HepG2 (cell line): ENCODE measurements around the gene HJURP.

Experiments
- CREB1 ChIP-seq, 2 experiments: fragments of 450-650 bp in 1 of 2; IDR thresholded peaks; 2 replicates each; pipeline ENCODE4 v1.6.1; 2016 to 2017; ENCODE audit warnings: control low read depth in 1 of 2, mild to moderate bottlenecking in 1 of 2, missing compliant biosample characterization in 1 of 2, missing genetic modification characterization in 1 of 2
- E2F5 ChIP-seq: sonication (generic); formaldehyde crosslinking; conservative IDR thresholded peaks from 2 replicates; pipeline ENCODE4 v1.4.0; 2020; ENCODE audit warnings: missing genetic modification reagents
- KAT8 ChIP-seq: IDR thresholded peaks from 2 replicates; pipeline ENCODE4 v1.6.1; 2016; ENCODE audit warnings: missing genetic modification reagents, missing compliant biosample characterization
- MAFF ChIP-seq: IDR thresholded peaks from 2 replicates; pipeline ENCODE4 v1.6.1; 2011; ENCODE audit warnings: low read depth, low read length, improper control_type of control experiment
- RAD21 ChIP-seq: fragments of 450-650 bp; formaldehyde crosslinking; IDR thresholded peaks from 2 replicates; pipeline ENCODE4 v1.5.0; 2020; ENCODE audit warnings: mild to moderate bottlenecking
- SIN3B ChIP-seq: fragments of 150-350 bp; IDR thresholded peaks from 2 replicates; pipeline ENCODE4 v1.6.1; 2014; ENCODE audit warnings: low read length
- XRCC5 ChIP-seq: fragments of 200-400 bp; formaldehyde crosslinking; optimal IDR thresholded peaks from 2 replicates; pipeline ENCODE3; 2017; ENCODE audit warnings: mild to moderate bottlenecking, low read length
- ZBTB20 ChIP-seq: sonication (generic); formaldehyde crosslinking; IDR thresholded peaks from 2 replicates; pipeline ENCODE4 v1.8.1; 2023; ENCODE audit warnings: missing genetic modification reagents, low read depth, mild to moderate bottlenecking, borderline replicate concordance
- ZBTB21 ChIP-seq: sonication (generic); formaldehyde crosslinking; IDR thresholded peaks from 2 replicates; pipeline ENCODE4 v1.4.0; 2020; ENCODE audit warnings: missing genetic modification reagents
- ZNF3 ChIP-seq: IDR thresholded peaks from 2 replicates; pipeline ENCODE4 v1.7.0; 2017; ENCODE audit warnings: inconsistent platforms
- ZNF414 ChIP-seq: sonication (generic); formaldehyde crosslinking; IDR thresholded peaks from 2 replicates; pipeline ENCODE4 v1.5.0; 2020; ENCODE audit warnings: missing genetic modification reagents
- TF ChIP-seq, protein P1 (sequence below), 2 experiments: IDR thresholded peaks; 2 replicates each; pipeline ENCODE4 v1.6.1; 2011 to 2012; ENCODE audit warnings: low read length in 2 of 2, borderline replicate concordance in 1 of 2, low read depth in 1 of 2, mild to moderate bottlenecking in 1 of 2, moderate library complexity in 1 of 2
- TF ChIP-seq, protein P2 (sequence below), 2 experiments: sonication (generic) in 1 of 2; formaldehyde crosslinking in 1 of 2; IDR thresholded peaks; 2 replicates each; pipeline versions ENCODE4 v1.5.1 to v1.6.1; 2011 to 2020; ENCODE audit warnings: borderline replicate concordance in 1 of 2, low read depth in 1 of 2, low read length in 1 of 2, mild to moderate bottlenecking in 1 of 2, missing genetic modification reagents in 1 of 2, moderate library complexity in 1 of 2

GRCh38 chr2:233846387-233847247 lies 7.7 kb downstream of the HJURP start:
- no peak for TF ChIP-seq KAT8
- TF ChIP-seq RAD21 (CRISPR knock-in tag), result no peak
- TF ChIP-seq ZNF414, result no peak
- no peak for TF ChIP-seq ZNF3 (CRISPR knock-in tag)
- TF ChIP-seq MAFF, result no peak
- TF ChIP-seq XRCC5, result no peak
- TF ChIP-seq ZBTB21 (CRISPR knock-in tag), result no peak
- TF ChIP-seq SIN3B, result no peak
- no peak for TF ChIP-seq CREB1 (IDR thresholded peaks at IDR 0.05)
- TF ChIP-seq CREB1 (CRISPR knock-in tag; IDR thresholded peaks at IDR 0.05), result no peak
- TF ChIP-seq, protein P1, sequence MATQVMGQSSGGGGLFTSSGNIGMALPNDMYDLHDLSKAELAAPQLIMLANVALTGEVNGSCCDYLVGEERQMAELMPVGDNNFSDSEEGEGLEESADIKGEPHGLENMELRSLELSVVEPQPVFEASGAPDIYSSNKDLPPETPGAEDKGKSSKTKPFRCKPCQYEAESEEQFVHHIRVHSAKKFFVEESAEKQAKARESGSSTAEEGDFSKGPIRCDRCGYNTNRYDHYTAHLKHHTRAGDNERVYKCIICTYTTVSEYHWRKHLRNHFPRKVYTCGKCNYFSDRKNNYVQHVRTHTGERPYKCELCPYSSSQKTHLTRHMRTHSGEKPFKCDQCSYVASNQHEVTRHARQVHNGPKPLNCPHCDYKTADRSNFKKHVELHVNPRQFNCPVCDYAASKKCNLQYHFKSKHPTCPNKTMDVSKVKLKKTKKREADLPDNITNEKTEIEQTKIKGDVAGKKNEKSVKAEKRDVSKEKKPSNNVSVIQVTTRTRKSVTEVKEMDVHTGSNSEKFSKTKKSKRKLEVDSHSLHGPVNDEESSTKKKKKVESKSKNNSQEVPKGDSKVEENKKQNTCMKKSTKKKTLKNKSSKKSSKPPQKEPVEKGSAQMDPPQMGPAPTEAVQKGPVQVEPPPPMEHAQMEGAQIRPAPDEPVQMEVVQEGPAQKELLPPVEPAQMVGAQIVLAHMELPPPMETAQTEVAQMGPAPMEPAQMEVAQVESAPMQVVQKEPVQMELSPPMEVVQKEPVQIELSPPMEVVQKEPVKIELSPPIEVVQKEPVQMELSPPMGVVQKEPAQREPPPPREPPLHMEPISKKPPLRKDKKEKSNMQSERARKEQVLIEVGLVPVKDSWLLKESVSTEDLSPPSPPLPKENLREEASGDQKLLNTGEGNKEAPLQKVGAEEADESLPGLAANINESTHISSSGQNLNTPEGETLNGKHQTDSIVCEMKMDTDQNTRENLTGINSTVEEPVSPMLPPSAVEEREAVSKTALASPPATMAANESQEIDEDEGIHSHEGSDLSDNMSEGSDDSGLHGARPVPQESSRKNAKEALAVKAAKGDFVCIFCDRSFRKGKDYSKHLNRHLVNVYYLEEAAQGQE (IDR thresholded peaks at IDR 0.05; ENCODE audit: borderline replicate concordance in 1 of 2, low read depth in 1 of 2, low read length in 2 of 2), result no peak
- TF ChIP-seq, protein P2, sequence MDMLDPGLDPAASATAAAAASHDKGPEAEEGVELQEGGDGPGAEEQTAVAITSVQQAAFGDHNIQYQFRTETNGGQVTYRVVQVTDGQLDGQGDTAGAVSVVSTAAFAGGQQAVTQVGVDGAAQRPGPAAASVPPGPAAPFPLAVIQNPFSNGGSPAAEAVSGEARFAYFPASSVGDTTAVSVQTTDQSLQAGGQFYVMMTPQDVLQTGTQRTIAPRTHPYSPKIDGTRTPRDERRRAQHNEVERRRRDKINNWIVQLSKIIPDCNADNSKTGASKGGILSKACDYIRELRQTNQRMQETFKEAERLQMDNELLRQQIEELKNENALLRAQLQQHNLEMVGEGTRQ (IDR thresholded peaks at IDR 0.05; ENCODE audit: low read depth, low read length), result no peak
- TF ChIP-seq, protein P2 (CRISPR knock-in tag; IDR thresholded peaks at IDR 0.05; ENCODE audit: borderline replicate concordance), result no peak
- TF ChIP-seq ZBTB20 (CRISPR knock-in tag), result no peak
- no peak for TF ChIP-seq E2F5
